ENCODE data around the gene ADAM19. TPM values are rescaled to one million over a fixed set of nuclear protein-coding genes. Genes with fewer than 3 reads are reported as not detected.

The ADAM19 gene
- total RNA-seq, 1 donor from 2014 or later, result 9.1 TPM

DNA sequence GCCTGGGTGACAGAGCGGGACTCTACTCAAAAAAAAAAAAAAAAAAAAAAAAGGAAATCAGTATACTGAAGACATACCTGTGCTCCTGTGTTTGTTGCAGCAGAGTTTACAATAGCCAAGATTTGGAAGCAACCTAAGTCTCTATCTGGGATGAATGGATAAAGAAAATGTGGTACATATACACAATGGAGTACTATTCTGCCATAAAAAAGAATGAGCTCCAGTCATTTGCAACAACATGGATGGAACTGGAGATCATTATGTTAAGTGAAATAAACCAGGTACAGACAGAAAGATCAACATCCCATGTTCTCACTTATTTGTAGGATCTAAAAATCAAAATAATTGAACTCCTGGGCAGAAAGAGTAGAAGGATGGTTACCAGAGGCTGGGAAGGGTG, 22.9 kb downstream of the ADAM19 start:
- H3K27me3 Mint-ChIP-seq (ENCODE audit: low read depth), result no peaks in the 10 kb centered on the region

DNA sequence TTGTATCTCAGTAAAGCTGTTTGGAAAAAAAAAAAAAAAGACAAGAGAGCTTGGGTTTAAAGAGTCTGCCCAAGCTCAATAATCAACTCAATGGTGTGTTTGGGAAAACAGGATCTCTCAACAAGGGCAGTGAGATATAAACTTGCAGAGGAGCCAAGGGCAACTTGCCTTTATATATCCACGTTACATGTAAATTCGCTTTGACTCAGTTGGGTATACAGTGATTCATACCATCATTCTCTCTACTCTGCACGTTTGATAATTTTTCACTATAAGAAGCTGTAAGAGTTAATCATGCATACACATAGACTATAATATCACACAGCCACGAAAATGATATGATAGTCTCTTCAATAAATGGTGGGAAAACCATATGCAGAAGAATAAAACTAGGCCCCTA, 24.9 kb downstream of the ADAM19 start:
- Mint-ChIP-seq H3K4me3 (no peak overlapping the region), H3K4me1 (peaks cover 40% of the 10 kb centered on the region), H3K27me3 (ENCODE audit: low read depth) (no peaks in the 10 kb centered on the region), H3K27ac (ENCODE audit: unreplicated experiment) (no peak overlapping the region), H3K9me3 (peaks cover 11% of the 10 kb centered on the region), H3K36me3 (ENCODE audit: low read depth) (peaks cover 12% of the 10 kb centered on the region)
- DNase-seq (ENCODE audit: low read depth, low spot score), result no peak
- TF ChIP-seq, protein P1, sequence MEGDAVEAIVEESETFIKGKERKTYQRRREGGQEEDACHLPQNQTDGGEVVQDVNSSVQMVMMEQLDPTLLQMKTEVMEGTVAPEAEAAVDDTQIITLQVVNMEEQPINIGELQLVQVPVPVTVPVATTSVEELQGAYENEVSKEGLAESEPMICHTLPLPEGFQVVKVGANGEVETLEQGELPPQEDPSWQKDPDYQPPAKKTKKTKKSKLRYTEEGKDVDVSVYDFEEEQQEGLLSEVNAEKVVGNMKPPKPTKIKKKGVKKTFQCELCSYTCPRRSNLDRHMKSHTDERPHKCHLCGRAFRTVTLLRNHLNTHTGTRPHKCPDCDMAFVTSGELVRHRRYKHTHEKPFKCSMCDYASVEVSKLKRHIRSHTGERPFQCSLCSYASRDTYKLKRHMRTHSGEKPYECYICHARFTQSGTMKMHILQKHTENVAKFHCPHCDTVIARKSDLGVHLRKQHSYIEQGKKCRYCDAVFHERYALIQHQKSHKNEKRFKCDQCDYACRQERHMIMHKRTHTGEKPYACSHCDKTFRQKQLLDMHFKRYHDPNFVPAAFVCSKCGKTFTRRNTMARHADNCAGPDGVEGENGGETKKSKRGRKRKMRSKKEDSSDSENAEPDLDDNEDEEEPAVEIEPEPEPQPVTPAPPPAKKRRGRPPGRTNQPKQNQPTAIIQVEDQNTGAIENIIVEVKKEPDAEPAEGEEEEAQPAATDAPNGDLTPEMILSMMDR (conservative IDR thresholded peaks at IDR 0.05), result no peak

More for the DNA sequence above, 22.9 kb downstream of the ADAM19 start:
- TF ChIP-seq, protein P1 (conservative IDR thresholded peaks at IDR 0.05), result no peak
- H3K4me1 Mint-ChIP-seq, result peaks cover 31% of the 10 kb centered on the region
- no peak overlapping the region for H3K27ac Mint-ChIP-seq (ENCODE audit: unreplicated experiment)
- peaks cover 9% of the 10 kb centered on the region for H3K9me3 Mint-ChIP-seq
- H3K4me3 Mint-ChIP-seq, result no peak overlapping the region
- peaks cover 12% of the 10 kb centered on the region for H3K36me3 Mint-ChIP-seq (ENCODE audit: low read depth)
- no peak for DNase-seq (ENCODE audit: low read depth, low spot score)

DNA sequence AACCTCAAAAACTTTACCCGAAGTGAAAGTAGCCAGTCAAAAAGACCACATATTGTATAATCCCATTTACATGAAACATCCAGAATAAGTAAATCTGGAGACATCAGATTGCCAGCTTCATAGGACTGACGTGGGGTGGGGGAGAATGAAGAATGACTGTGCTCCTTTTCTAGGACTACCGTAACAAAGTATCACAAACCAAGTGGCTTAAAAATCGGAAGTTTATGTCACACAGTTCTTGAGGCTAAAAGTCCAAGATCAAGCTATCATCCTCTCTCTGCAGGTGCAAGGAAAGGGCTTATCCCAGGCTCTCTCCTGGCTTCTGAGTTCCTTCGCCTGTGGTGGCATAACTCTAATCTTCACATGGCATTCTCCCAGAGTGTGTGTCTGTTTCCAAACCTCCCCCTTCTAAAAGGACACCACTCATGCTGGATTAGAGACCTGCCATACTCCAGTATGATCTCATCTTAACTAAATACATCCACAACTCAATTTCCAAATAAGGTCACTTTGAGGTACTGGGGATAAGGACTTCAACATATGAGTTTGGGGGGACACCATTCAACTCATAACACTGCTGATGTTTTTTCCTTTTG, 25.5 kb downstream of the ADAM19 start:
- peaks cover 34% of the 10 kb centered on the region for H3K4me1 Mint-ChIP-seq
- TF ChIP-seq, protein P1 (conservative IDR thresholded peaks at IDR 0.05), result no peak
- H3K27ac Mint-ChIP-seq (ENCODE audit: unreplicated experiment), result no peak overlapping the region
- no peaks in the 10 kb centered on the region for H3K27me3 Mint-ChIP-seq (ENCODE audit: low read depth)
- no peak overlapping the region for H3K4me3 Mint-ChIP-seq
- H3K36me3 Mint-ChIP-seq (ENCODE audit: low read depth), result peaks cover 12% of the 10 kb centered on the region
- H3K9me3 Mint-ChIP-seq, result peaks cover 11% of the 10 kb centered on the region
- DNase-seq (ENCODE audit: low read depth, low spot score), result no peak

DNA sequence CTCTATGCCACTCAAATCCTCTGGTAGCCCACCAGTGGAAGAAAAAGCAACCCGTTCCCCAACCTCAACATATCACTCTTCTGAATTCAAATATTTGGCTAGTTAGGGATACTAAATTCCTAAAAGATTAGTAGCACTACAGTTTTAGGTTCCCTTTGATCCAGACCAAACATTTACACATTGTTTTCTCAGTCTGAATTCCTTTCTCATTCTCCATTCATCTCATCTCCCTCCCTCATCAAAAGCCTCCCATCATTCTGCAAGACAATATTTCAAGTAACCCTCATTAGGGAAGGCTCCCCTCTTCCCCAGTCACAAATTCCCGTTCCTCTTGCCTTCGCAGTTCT, 26.3 kb downstream of the ADAM19 start:
- TF ChIP-seq, protein P1 (conservative IDR thresholded peaks at IDR 0.05), result no peak
- H3K27ac Mint-ChIP-seq (ENCODE audit: unreplicated experiment), result no peak overlapping the region
- H3K27me3 Mint-ChIP-seq (ENCODE audit: low read depth), result no peaks in the 10 kb centered on the region
- no peak overlapping the region for H3K4me3 Mint-ChIP-seq
- peaks cover 12% of the 10 kb centered on the region for H3K36me3 Mint-ChIP-seq (ENCODE audit: low read depth)
- peaks cover 11% of the 10 kb centered on the region for H3K9me3 Mint-ChIP-seq
- H3K4me1 Mint-ChIP-seq, result peaks cover 26% of the 10 kb centered on the region
- no peak for DNase-seq (ENCODE audit: low read depth, low spot score)

DNA sequence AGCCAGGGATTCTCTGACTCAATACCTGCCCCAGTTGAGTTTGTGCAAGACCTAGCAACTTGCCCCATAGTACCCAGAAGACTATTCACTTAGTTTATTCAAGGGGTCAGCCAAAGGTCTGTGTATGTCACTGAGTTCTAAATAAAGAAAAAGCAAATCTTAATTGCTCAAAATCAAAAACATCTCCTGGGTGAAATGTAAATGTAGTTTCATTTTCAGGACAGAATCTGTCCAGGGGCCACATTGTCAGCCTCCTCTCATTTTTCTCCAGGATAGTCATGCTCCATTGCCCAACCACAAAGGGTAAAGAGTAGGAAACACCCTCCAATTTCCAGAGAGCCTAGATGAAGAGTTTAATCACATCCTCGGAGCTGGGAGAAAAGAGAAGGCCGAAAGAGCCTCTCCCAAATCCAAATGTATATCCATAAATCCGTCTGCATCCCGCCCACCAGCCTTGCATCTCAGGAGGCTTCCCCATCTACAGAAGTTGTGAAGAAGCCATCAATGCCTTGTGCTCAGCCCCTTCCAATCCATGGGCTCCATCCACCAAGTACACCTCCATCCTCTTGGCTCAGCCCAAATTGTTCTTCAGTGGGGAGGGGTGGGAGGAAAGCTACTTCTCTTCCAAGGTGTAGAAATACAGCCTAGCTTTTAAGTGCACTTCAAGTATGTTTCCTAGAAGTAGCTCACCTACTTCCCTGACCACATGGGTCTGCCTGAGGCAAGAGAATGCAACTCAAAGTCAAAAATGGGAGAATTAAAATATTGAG, 26.9 kb downstream of the ADAM19 start:
- Mint-ChIP-seq H3K9me3 (peaks cover 11% of the 10 kb centered on the region), H3K4me1 (peaks cover 23% of the 10 kb centered on the region), H3K27me3 (ENCODE audit: low read depth) (no peaks in the 10 kb centered on the region), H3K4me3 (no peak overlapping the region), H3K27ac (ENCODE audit: unreplicated experiment) (no peak overlapping the region), H3K36me3 (ENCODE audit: low read depth) (peaks cover 12% of the 10 kb centered on the region)
- TF ChIP-seq, protein P1 (conservative IDR thresholded peaks at IDR 0.05), result no peak
- DNase-seq (ENCODE audit: low read depth, low spot score), result no peak

All from neural crest cell (in vitro differentiated cells).